Mesendoderm (in vitro differentiated cells): Measurements from ENCODE around the gene ZNF814.
"Not testable (repeated sequence)": the region's sequence is repeated elsewhere in the genome, so short reads cannot be mapped to it uniquely, and the experiment has no call there.

Experiments
- DNase-seq: peaks from one replicate; pipeline ENCODE4 v3.0.0; 2013
- H2AK5ac ChIP-seq: 2 replicates; pipeline ENCODE4 v1.6.1; 2013; ENCODE audit warnings: low read length, inconsistent platforms
- H2BK120ac ChIP-seq: 2 replicates; pipeline ENCODE4 v1.6.1; 2013; ENCODE audit warnings: low read depth, mild to moderate bottlenecking, low read length, moderate library complexity, mixed read lengths
- H2BK15ac ChIP-seq: replicated peaks from 2 replicates; pipeline ENCODE4 v1.6.1; 2013; ENCODE audit warnings: low read depth, mild to moderate bottlenecking, moderate library complexity
- H2BK5ac ChIP-seq: 2 replicates; pipeline ENCODE4 v1.6.1; 2013; ENCODE audit warnings: low read length, inconsistent platforms
- H3K18ac ChIP-seq: 2 replicates; pipeline ENCODE4 v1.6.1; 2013; ENCODE audit warnings: mild to moderate bottlenecking, low read length, mixed read lengths
- H3K23ac ChIP-seq: one replicate; pipeline ENCODE4 v1.6.1; 2013; ENCODE audit warnings: low read length
- H3K27ac ChIP-seq: 2 replicates; pipeline ENCODE4 v1.5.1; 2013; ENCODE audit warnings: low read depth, mild to moderate bottlenecking, inconsistent platforms, low read length, moderate library complexity
- H3K27me3 ChIP-seq: 2 replicates; pipeline ENCODE4 v1.6.1; 2013; ENCODE audit warnings: low read length, control low read depth, mild to moderate bottlenecking, inconsistent platforms; ENCODE audit not compliant: insufficient read depth, poor library complexity
- H3K36me3 ChIP-seq: 2 replicates; pipeline ENCODE4 v1.6.1; 2013; ENCODE audit warnings: low read length, inconsistent platforms; ENCODE audit not compliant: control insufficient read depth, insufficient read depth
- H3K4ac ChIP-seq: one replicate; pipeline ENCODE4 v1.6.1; 2013; ENCODE audit warnings: low read depth, mild to moderate bottlenecking, low read length, moderate library complexity
- H3K4me1 ChIP-seq: 2 replicates; pipeline ENCODE4 v1.6.1; 2013; ENCODE audit warnings: low read depth, low read length, inconsistent platforms; ENCODE audit not compliant: control insufficient read depth
- H3K4me2 ChIP-seq: 2 replicates; pipeline ENCODE4 v1.6.1; 2013; ENCODE audit warnings: low read length
- H3K4me3 ChIP-seq: 2 replicates; pipeline ENCODE4 v1.5.1; 2013; ENCODE audit warnings: mild to moderate bottlenecking, low read length
- H3K56ac ChIP-seq: one replicate; pipeline ENCODE4 v1.6.1; 2013; ENCODE audit warnings: low read length
- H3K79me1 ChIP-seq: 2 replicates; pipeline ENCODE4 v1.6.1; 2013; ENCODE audit warnings: low read length, inconsistent platforms
- H3K79me2 ChIP-seq: 2 replicates; pipeline ENCODE4 v1.6.1; 2013; ENCODE audit warnings: mild to moderate bottlenecking, low read length; ENCODE audit not compliant: control insufficient read depth, insufficient read depth
- H3K9ac ChIP-seq: 2 replicates; pipeline ENCODE4 v1.6.1; 2013; ENCODE audit warnings: low read length, inconsistent platforms
- H4K5ac ChIP-seq: one replicate; pipeline ENCODE4 v1.6.1; 2013; ENCODE audit warnings: low read length
- H4K8ac ChIP-seq: one replicate; pipeline ENCODE4 v1.6.1; 2013; ENCODE audit warnings: low read depth, mild to moderate bottlenecking, control low read depth, low read length, moderate library complexity
- WGBS: extraction: QIAGEN DNeasy Blood & Tissue Kit; methylation state at CpG from one replicate; pipeline ENCODE4 v1.1.7; 2013; ENCODE audit warnings: low lambda C conversion rate, missing lambda C conversion rate; ENCODE audit not compliant: insufficient coverage; ENCODE audit errors: extremely low coverage; 5-methylcytosine and 5-hydroxymethylcytosine counted together

Gene ZNF814

DNA sequence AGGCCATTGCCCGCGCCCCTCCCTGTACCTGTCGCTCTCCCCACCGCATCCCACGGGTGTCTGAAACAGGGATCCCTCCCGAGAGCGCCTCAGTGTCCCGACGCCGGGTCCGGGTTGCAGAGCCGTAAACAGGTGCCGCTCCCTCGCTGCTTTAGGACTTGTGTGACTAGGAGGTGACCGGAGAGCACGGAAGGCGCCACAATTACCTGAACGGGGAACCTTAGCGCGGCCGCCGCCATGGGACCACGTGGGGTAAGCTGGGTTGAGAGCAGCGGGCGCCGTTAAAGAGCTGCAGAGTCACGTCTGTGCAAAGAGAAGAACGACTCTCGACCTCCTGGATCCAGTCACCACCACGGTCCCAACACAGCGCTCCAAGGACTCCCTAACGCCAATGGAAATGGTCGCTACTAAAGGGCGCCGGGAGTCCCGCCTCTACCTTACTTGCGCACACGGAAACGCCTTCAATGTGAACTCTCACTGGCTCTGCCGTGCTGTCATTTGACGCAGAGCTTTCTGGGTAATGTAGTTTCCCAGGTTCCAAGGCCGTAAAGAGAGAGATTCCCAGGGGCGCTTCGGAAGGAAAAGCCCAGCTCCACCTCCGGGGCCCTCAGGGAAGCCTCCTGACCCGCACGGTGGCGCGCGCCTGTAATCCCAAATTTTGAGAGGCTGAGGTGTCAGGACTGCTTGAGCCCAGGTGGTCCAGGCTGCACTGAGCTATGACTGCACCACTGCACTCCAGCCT is 74.2 kb downstream of the ZNF814 start, which contains the start of gene ZNF552:
TSS of gene ZNF552 (minus strand) at position 409 of the 742 bp plus-strand sequence. CDS start at position 239, 170 bp downstream.
- H3K27ac ChIP-seq = peak within 1 kb of the TSS; percentile 42
- H3K4me2 ChIP-seq = peak within 1 kb of the TSS; percentile 60
- peaks cover 27% of the 10 kb centered on the region for H3K79me2 ChIP-seq
- H2AK5ac ChIP-seq = no peak within 1 kb of the TSS
- no peak within 1 kb of the TSS for H4K5ac ChIP-seq
- no peak within 1 kb of the TSS for H4K8ac ChIP-seq
- peak within 1 kb of the TSS; percentile 35 for H3K18ac ChIP-seq
- peak within 1 kb of the TSS; percentile 86 for H2BK5ac ChIP-seq
- H3K79me1 ChIP-seq = peaks cover 6% of the 10 kb centered on the region
- peaks cover 1% of the 10 kb centered on the region for H3K36me3 ChIP-seq
- H3K9ac ChIP-seq = peak within 1 kb of the TSS; percentile 94
- H3K23ac ChIP-seq = no peak within 1 kb of the TSS
- no peak within 1 kb of the TSS for H2BK15ac ChIP-seq
- peak within 1 kb of the TSS; percentile 98 for H3K56ac ChIP-seq
- no peaks in the 10 kb centered on the region for H3K27me3 ChIP-seq
- H3K4me1 ChIP-seq = peaks cover 2% of the 10 kb centered on the region
- DNase-seq = peak; percentile 99
- WGBS = no CpG with 5 or more reads among the region's 50 CpGs
- peak within 1 kb of the TSS; percentile 87 for H3K4me3 ChIP-seq
- H2BK120ac ChIP-seq = no peak within 1 kb of the TSS
- H3K4ac ChIP-seq = peak within 1 kb of the TSS; percentile 28

DNA sequence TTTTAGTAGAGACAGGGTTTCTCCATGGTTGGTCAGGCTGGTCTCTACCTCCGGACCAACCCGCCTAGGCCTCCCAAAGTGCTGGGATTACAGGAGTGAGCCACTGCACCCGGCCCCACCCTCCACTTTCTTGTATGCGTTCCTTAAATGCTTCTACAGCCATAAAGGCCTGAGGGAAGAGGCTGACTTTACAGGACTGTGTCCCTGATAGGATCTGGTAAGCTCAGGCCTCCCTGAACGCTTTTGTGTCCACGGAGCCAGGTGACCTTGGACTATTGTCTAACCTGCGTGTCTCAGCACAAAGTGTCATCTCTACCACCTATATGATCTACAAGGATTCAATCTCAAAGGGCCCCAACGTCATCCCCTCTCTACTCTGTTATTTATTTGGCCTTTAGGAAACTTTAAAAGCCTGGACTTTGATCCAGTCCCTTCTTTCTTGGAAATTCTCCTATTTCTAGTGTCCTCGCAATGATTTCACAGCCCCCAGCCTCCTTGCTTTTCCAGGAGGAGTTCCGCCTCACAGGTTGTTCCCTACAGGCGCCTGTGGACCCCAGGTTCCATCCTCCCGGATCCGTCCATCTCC is 74.8 kb downstream of the ZNF814 start:
- Histone ChIP-seq H3K56ac (peak overlapping the region; percentile 98), H3K79me1 (peaks cover 7% of the 10 kb centered on the region), H2BK120ac (no peak overlapping the region), H3K79me2 (peaks cover 28% of the 10 kb centered on the region), H3K9ac (peak overlapping the region; percentile 94), H3K4me1 (peaks cover 3% of the 10 kb centered on the region), H3K27ac (no peak overlapping the region), H4K8ac (no peak overlapping the region), H4K5ac (no peak overlapping the region), H3K4me3 (peak overlapping the region; percentile 87), H2AK5ac (no peak overlapping the region), H3K4ac (peak overlapping the region; percentile 28), H3K23ac (no peak overlapping the region), H2BK15ac (no peak overlapping the region), H3K27me3 (no peaks in the 10 kb centered on the region), H2BK5ac (peak overlapping the region; percentile 86), H3K4me2 (peak overlapping the region; percentile 60), H3K36me3 (peaks cover 1% of the 10 kb centered on the region), H3K18ac (peak overlapping the region; percentile 35)
- peak; percentile 65 for DNase-seq
- WGBS = no CpG with 5 or more reads among the region's 13 CpGs

DNA sequence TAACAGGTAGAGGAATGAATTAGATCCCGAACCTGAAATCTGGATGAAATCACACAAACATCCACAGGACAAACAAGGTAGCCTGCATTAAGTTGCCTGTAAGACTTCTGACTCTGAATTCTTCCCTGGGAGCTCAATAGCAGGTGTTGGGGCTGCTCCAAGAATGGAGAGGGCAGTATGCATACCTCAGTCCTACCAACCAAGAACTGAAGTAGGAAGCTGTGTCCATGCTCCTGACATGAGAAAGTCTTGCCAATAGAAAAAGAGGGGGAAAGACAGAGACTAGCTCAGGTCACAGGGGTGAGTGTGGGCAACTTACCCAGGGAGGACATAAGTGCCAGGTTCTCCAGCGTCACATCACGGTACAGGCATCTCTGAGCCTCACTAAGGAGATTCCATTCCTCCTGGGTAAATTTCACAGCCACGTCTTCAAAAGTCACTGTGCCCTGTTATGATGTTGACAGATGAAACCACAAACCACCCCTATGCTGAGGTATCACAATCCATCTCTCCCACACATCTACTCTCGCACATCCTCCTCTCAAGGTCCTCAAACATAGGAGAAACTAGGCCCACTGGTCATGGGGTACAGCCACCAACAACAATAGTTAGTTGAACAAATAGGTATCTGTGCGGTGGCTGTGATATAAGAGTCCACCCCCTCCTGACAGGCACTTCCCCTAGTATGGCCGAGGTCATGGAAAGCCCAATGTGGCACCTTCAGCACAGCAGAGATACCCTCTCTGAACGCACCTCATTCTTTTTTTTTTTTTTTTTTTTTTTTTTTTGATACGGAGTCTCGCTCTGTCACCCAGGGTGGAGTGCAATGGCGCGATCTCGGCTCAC is 75.6 kb downstream of the ZNF814 start:
- H2BK15ac ChIP-seq, H4K5ac ChIP-seq, H3K4me1 ChIP-seq, H3K4ac ChIP-seq, DNase-seq, H3K23ac ChIP-seq, H3K27ac ChIP-seq, H3K56ac ChIP-seq, H4K8ac ChIP-seq, H3K4me3 ChIP-seq, H2AK5ac ChIP-seq, H3K4me2 ChIP-seq, H2BK5ac ChIP-seq, H2BK120ac ChIP-seq, H3K36me3 ChIP-seq, H3K27me3 ChIP-seq, H3K18ac ChIP-seq: not testable (repeated sequence)
- Histone ChIP-seq H3K79me2 (peaks cover 28% of the 10 kb centered on the region), H3K9ac (peak overlapping the region; percentile 42), H3K79me1 (peaks cover 11% of the 10 kb centered on the region)
- no CpG with 5 or more reads among the region's 13 CpGs for WGBS

DNA sequence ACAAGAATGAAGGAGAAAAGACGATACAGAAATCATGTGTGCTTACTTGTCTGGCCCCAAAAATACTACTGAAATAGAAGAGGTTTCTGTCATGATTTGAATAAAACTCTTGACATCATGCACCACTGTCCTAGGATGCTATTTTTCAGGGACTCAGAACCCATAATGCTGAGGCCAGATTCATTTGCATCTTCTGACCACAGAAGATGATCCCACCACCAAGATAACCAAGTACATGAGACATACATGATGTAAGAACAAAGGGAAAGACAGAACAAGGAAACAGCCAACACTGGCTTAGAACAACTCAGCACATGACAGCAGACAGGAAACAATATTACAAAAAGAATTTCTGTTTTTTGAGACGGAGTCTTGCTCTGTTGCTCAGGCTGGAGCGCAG is 76.6 kb downstream of the ZNF814 start:
- Histone ChIP-seq H4K8ac (no peak overlapping the region), H3K9ac (no peak overlapping the region), H2BK15ac (no peak overlapping the region), H3K4me2 (peak overlapping the region; percentile 23), H3K4ac (no peak overlapping the region), H3K4me3 (no peak overlapping the region), H3K23ac (no peak overlapping the region), H3K79me2 (peaks cover 30% of the 10 kb centered on the region), H4K5ac (no peak overlapping the region), H3K27ac (no peak overlapping the region), H2BK5ac (no peak overlapping the region), H2BK120ac (no peak overlapping the region), H3K4me1 (peaks cover 3% of the 10 kb centered on the region), H2AK5ac (no peak overlapping the region), H3K56ac (no peak overlapping the region), H3K18ac (no peak overlapping the region), H3K36me3 (peaks cover 5% of the 10 kb centered on the region), H3K27me3 (no peaks in the 10 kb centered on the region), H3K79me1 (peaks cover 12% of the 10 kb centered on the region)
- DNase-seq = no peak
- WGBS = no CpG with 5 or more reads among the region's 3 CpGs

- not testable (repeated sequence) for H3K36me3 ChIP-seq, H4K8ac ChIP-seq, H4K5ac ChIP-seq, H3K4ac ChIP-seq, H3K27me3 ChIP-seq, H3K4me1 ChIP-seq, H3K9ac ChIP-seq, H3K4me2 ChIP-seq, H3K18ac ChIP-seq, H2BK5ac ChIP-seq, H3K4me3 ChIP-seq, H2BK15ac ChIP-seq, H2BK120ac ChIP-seq, H3K56ac ChIP-seq, H3K23ac ChIP-seq, H2AK5ac ChIP-seq
- peaks cover 13% of the 10 kb centered on the region for H3K79me1 ChIP-seq
- no CpG with 5 or more reads among the region's 17 CpGs for WGBS
- peak overlapping the region; percentile 13 for H3K27ac ChIP-seq
- peak; percentile 95 for DNase-seq
- peaks cover 32% of the 10 kb centered on the region for H3K79me2 ChIP-seq
These were observed 78.2 kb downstream of the ZNF814 start for GRCh38 chr19:57810410-57811295.
